HL-60/S4 treated with retinoic acid at 250 ng/mL for 4 days and 3 days (cell line): ENCODE data around the gene VSIR.

Experiments
- in situ Hi-C: fragments of 300-500 bp; cut with MboI; formaldehyde crosslinking; loops from 2 replicates; pipeline ENCODE4 v1.7.0; 2022; ENCODE audit warnings: low sequenced_read_pairs

Gene VSIR

DNA sequence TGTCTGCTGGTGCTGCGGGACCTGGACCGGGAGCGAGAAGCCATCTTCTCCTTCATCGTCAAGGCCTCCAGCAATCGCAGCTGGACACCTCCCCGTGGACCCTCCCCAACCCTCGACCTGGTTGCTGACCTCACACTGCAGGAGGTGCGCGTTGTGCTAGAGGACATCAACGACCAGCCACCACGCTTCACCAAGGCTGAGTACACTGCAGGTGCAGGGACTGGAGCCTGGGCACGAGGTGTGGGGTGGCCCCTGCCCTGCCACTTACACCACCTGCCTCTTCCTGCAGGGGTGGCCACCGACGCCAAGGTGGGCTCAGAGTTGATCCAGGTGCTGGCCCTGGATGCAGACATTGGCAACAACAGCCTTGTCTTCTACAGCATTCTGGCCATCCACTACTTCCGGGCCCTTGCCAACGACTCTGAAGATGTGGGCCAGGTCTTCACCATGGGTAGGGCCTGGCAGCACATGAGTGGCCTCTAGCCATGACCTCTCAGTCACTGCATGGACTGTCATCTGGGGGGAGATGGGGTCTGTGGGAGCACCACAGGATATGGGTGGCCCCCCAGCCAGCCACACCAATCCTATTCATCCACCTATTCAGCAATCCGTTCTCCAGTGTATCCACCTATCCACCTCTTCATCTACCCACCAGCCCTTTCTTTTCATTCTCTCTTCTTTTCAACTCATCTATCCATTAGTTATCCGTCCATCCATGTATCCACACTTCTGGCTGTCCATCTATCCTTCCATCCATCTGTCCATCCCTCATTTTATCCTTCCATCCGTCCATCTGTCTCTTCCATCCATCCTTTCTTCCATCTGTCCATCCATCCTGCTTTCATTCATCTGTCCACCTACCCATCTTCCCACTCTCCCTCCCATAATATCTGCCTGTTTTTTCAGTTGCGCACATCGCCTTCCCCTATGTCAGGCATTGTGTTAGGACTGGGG lies 34.5 kb upstream of the VSIR start:
- in situ Hi-C loops = loop anchor here (25.0 kb wide), 1 partner anchor 496 kb away; the partner anchor contains the start of gene SLC29A3

DNA sequence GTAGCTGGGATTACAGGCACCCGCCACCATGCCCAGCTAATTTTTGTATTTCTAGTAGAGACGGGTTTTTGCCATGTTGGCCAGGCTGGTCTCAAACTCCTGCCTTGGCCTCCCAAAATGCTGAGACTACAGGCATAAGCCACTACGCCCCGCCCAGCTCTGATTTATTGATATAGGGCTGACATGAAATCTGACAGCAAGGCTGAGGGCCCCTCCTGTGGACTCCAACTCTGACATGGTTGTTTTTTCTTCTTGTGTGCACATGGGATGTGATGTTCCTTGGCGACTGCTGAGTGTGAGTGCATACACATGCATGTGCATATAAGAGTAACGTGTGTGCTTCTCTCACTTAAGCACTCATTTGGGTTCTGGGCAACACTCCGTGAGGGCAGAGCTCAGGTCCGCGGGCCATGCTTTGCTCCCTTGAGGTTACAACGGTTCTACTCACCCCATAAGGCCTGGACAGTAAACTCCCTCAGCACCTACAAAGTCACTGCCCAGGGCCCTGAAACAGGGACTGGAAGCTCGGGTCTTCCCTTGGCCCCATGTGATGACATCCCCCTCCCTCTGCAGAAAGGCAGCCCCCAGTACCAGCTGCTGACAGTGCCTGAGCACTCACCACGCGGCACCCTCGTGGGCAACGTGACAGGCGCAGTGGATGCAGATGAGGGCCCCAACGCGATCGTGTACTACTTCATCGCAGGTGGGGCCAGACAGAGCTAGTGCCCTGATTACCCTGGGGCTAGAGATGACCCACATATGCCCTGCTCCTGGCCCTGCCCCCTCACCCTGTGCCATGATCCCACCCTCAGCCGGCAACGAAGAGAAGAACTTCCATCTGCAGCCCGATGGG lies 33.6 kb upstream of the VSIR start:
- in situ Hi-C loops = loop anchor here (25.0 kb wide), 1 partner anchor 495 kb away; the partner anchor contains the start of gene SLC29A3

DNA sequence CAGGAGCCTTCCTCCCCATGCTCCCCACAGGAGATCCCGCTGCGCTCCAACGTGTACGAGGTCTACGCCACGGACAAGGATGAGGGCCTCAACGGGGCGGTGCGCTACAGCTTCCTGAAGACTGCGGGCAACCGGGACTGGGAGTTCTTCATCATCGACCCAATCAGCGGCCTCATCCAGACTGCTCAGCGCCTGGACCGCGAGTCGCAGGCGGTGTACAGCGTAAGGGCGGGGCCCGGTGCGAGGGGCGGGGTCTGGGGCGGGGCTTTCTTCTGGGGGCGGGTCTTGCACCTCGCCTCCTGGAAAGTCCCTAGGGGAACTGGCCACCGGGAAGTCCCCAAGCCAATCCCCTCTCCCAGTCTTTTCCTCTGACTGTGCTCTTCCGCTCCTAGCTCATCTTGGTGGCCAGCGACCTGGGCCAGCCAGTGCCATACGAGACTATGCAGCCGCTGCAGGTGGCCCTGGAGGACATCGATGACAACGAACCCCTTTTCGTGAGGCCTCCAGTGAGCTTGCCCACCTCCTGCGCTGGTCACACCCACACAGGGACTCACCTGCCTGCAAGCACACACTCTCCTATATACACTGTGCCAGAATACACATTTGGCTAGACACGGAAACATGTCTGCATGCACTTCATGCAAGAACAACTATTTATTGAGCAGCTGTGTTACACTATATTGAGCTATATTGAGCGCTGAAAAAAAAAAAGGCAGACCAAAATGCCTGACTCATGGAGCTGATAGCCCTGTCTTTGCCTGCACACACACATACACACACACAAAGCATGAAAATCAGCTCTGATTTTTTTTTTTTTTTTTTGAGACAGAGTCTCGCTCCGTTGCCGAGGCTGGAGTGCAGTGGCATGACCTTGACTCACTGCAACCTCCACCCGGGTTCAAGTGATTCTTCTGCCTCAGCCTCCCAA lies 32.7 kb upstream of the VSIR start:
- in situ Hi-C loops = loop anchor here (25.0 kb wide), 1 partner anchor 494 kb away; the partner anchor contains the start of gene SLC29A3

DNA sequence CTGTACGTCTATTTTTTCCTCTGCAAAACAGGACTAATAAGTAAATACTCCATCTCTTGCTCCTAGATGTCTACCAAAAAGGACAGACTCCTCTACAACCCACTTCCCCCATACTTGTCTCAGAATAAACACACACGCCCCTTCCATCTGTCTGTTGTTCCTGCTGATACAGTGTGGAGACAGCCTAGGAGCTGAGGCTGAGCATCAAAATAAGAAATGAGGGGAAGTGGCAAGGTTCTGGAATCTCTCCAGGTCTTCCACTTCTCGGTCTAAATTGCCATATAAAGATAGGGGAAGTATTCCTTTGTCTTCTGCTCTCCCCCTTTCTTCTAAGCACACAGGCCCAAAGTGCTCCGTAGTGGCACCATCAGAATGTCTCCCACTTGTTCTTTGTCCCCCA lies 30.8 kb upstream of the VSIR start:
- in situ Hi-C loops = loop anchor here (25.0 kb wide), 1 partner anchor 492 kb away; the partner anchor contains the start of gene SLC29A3

DNA sequence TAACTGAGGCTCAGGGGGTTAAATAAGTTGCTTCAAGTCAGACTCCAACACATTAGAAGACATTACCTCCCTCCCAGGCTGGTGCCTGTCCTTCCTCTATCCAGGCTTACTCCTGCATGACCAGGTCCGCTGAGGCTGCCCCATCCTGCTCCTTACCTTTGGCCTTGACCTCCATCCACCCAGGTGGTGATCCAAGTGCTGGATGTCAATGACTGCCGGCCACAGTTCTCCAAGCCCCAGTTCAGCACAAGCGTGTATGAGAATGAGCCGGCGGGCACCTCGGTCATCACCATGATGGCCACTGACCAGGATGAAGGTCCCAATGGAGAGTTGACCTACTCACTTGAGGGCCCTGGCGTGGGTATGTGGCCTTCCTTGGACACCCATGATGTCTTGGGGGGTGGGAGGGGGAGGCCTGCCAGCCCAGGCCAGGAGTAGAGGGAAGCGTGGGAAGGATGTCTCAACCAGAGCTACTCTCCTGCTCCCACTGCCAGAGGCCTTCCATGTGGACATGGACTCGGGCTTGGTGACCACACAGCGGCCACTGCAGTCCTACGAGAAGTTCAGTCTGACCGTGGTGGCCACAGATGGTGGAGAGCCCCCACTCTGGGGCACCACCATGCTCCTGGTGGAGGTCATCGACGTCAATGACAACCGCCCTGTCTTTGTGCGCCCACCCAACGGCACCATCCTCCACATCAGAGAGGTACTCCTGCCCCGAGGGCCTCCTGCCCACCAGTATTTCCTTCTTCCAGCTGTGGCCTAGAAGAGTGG lies 29.6 kb upstream of the VSIR start:
- in situ Hi-C loops = loop anchor here (25.0 kb wide), 1 partner anchor 491 kb away; the partner anchor contains the start of gene SLC29A3

DNA sequence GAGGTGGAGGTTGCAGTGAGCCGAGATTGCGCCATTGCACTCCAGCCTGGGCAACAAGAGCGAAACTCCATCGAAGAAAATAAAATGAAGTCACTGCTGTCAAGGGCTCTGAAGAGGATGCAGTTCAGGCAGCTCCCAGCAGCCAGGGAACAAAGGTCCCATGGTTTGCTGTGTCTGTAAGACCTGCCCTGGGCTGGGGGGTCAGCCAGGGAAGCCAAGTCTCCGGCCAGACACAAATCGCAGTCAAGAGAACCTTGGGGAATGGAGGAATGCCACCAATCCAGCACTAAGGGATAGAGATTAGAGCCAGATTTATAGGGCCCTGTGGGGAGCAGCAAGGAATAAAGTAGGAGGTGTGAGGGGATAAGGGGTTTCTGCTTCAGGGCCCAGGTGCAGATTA lies 28.9 kb upstream of the VSIR start:
- in situ Hi-C loops = loop anchor here (25.0 kb wide), 1 partner anchor 490 kb away; the partner anchor contains the start of gene SLC29A3

DNA sequence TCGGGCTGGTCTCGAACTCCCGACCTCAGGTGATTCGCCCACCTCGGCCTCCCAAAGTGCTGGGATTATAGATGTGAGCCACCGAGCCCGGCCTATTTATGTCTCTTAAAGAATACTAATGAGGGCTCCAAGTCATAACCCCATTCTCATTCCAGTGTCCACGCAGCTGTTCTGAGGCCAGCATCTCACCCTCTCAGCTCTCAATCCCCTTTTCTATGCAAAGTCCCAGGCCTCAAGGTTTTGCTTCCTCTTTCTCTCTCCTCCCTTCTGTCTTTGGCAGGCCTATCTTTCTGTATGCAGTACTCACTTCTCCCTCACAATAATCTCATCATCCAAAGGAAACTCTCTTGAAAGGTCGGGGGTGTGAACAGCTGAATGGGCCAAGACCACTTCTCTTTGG lies 28.0 kb upstream of the VSIR start:
- in situ Hi-C loops = loop anchor here (25.0 kb wide), 1 partner anchor 489 kb away; the partner anchor contains the start of gene SLC29A3

DNA sequence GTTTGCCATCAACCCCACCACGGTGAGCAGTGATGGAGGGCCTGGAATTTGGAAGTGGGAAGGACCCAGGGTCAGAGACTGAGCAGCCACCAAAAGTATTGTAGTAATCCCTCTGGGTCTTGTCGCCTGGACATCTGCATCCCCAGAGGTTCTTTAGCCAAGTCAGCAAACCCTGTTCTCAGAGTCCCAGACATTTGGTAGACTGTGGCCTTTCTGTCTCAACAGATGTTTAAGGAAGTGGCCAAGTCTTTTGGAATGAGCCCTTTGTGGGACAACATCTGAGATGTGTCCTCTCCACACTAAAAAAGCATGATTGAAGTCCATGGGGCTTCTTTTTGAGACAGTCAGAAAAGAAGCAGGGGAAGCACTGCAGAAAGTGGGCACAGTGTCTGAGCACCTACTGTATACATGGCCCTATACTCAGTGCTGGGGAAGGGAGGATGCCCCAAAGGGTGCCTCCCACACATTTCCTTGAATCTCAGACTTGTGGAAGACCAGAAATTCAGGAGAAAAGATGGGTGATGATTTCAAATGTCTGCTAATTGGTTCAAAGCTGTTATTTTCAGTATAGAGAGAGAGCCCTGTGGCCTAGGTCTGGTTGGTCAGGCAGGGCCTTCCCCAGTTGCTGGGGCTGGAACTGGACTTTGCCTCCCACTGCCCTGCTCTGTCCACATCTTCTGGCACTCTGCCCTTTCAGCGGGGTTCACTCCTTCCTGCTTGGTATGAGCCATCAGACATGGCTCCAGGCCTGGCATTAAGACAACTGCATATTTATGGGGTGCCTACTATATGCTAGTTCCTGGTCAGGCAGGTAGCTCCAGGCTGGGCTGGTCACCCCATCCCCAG lies 26.5 kb upstream of the VSIR start:
- in situ Hi-C loops = loop anchor here (25.0 kb wide), 1 partner anchor 488 kb away; the partner anchor contains the start of gene SLC29A3

DNA sequence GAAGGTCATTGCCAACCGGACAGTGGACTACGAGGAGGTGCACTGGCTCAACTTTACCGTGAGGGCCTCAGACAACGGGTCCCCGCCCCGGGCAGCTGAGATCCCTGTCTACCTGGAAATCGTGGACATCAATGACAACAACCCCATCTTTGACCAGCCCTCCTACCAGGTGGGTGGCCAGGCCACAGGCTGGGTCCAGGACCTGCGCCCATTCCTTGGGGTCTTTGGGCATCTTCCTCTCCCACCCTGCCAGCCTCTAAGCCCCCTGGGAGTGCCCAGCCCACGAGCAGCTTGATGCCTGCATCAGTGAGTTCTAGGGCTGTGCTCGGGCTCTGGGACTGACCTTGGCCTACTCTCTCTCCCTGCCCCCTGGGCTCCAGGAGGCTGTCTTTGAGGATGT lies 25.8 kb upstream of the VSIR start:
- in situ Hi-C loops = no loop called here

DNA sequence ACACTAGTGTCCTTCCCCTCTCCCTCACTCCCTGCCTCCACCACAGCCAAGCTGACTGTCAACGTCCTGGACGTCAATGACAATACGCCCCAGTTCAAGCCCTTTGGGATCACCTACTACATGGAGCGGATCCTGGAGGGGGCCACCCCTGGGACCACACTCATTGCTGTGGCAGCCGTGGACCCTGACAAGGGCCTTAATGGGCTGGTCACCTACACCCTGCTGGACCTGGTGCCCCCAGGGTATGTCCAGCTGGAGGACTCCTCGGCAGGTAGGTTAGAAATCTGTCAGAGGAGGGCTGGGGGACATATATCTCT lies 24.9 kb upstream of the VSIR start:
- in situ Hi-C loops = no loop called here

DNA sequence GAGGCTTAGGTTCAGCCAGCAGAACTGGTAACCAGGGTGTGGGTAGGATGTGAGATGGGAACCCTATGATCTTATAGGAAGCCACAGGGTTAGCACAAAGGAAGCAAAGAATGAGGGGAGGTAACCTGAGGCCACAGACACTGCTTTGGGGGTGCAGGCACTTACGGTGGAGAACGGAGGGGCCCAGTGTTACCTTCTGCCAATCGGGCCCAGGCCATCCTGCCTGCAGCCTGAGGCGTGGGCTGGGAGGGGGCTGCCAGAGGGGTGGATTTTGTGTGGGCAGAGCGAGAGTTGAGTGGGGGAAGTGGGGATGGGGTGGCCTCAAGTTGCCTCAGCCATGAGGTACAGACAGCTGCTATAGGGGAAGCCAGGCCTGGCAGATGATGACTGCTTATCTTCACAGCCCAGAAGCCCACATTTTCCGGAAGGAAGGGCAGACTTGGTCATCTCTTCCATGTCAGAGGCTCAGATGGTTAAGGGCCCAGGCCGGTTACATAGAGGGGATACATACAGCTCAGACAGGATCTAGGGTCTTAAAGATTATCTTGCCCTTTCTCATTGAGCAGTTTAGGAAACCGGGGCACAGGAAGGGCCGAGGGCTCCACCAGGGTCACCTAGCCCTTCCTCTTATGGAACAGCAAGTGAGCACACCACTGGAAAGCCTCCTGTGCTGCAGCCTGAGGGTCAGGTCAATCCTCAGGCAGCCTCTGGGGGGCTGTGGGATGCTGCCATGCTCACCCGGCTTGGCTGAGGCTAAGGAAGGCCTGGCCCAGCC lies 24.4 kb upstream of the VSIR start:
- in situ Hi-C loops = no loop called here

DNA sequence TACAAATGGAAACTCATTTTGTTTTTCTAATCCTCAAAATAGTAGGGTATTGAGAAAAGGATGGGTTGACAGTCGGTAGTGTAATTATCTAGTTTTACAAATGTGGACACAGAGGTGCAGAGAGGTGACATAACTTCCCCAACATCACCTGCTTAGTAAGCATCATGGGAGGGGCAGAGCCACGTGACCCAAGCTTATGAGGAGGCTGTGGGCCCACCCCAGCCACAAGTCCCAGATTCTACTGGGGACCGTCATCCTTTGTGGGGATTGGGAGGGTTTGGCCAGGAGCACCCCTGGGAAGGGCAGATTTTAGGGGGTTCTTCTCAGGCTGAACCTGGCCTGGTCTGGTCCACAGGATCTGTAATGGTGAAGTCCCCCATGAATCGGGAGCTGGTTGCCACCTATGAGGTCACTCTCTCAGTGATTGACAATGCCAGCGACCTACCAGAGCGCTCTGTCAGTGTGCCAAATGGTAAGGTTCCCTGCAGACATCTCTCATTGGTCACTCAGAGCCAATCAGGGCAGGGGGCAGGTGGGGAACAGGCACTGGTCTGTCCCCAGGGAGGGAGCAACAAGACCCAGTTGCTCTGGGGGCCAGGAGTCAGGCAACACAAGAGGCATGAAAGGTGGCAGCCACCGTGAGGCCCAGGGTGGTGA lies 23.6 kb upstream of the VSIR start:
- in situ Hi-C loops = no loop called here

DNA sequence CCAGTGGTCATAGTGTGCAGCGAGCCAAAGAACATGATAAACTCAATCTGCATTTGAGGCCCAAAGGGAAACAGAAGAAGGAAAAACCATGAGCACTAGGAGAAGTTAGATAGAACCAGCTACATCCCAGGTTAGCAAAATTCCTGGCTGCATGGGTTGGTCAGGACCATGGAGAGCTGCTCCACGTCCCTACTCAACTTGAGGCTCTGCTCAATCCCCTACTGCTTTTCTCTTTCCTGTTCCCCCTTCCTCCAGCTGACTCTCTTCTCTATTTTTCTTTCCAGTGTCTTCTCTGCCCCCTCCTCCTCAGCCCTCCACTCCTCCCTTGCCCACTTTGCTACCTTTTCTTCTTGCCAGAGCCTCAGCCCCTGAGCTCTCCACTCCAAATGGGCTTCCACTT lies 21.9 kb upstream of the VSIR start:
- in situ Hi-C loops = no loop called here

DNA sequence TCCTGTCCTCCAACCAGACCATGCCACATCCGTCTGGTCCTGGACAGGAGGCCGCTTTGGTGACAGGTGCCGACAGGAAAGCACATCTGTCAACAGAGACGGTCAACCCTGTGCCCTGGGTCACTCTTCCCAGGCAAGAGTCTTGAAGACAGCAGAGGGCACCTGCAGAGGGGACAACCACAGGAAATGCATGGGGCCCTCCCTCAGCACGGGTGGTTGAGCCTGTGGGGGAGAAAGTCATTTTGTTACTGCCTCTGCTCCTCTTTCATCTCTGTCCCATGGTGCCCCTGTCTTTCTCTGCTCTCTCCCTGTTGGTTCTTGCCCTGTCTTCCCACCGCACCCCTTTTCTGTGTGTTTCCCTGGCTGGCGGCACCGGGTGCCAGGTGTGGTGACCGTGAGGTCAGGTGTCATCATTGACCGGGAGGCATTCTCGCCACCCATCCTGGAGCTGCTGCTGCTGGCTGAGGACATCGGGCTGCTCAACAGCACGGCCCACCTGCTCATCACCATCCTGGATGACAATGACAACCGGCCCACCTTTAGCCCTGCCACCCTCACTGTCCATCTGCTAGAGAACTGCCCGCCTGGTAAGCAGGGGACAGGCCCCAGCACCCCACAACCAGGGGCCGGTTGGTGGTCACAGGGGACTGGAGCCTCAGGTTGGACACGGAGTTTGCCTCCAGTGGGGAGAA lies 17.6 kb upstream of the VSIR start:
- in situ Hi-C loops = no loop called here

DNA sequence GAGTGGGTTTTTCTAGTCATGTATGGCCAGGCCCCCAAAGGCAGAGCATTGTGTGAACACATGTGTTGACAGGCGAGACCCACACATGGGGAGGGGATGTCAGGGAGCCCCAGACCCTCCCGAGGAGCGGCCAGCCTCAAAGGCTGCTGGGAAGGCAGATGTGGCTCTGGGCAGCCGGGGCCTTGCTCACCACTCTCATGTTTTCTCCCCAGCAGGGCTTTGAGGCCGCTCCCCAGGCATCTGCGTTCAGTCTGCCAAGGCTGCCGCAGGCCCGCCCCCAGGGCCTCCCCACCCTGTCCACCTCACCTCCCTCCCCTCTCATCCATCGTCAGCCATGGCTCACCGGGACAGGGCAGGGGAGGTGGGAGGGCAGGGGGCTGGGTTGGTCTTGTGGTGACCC lies 16.6 kb upstream of the VSIR start:
- in situ Hi-C loops = no loop called here

DNA sequence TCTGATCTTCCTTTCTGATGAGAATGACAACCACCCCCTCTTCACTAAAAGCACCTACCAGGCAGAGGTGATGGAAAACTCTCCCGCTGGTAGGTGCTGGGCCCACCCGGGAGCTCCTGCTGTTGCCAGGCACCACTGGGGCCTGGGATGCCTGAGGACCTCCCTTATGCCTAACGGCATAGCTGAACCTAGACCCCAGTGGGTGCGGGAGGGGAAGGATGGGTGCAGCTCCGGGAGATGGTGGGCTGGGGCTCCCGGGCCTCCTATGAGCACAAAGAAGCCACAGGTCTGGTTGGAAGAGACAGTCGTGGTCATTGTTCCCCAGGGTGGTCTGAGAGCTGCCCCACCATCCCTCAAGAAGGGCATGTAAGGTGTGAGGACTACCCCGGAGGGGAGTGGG lies 15.6 kb upstream of the VSIR start:
- in situ Hi-C loops = no loop called here
